Lower lobe of right lung (tissue), 2 donors: ENCODE measurements around the gene TRPV2. TPM values are rescaled to one million over a fixed set of nuclear protein-coding genes. Genes with fewer than 3 reads are reported as not detected.
"Not testable (repeated sequence)": the region's sequence is repeated elsewhere in the genome, so short reads cannot be mapped to it uniquely, and the experiment has no call there.

Source experiments
- ATAC-seq, 2 donors: fragments of 200-7000 bp; cut with Tn5 transposase; one replicate each; pipeline ENCODE4 v1.9.1; 2020 to 2022; ENCODE audit warnings: mild to moderate bottlenecking in 2 of 2, moderate library complexity in 2 of 2
- DNase-seq: peaks from one replicate; pipeline ENCODE4 v3.0.0-alpha.2; 2020
- H3K27ac ChIP-seq: fragments of 200-600 bp; one replicate; pipeline ENCODE4 v1.8.0; 2022
- H3K27me3 ChIP-seq: fragments of 200-600 bp; one replicate; pipeline ENCODE4 v1.8.0; 2022; ENCODE audit warnings: low read depth
- H3K36me3 ChIP-seq: fragments of 200-600 bp; one replicate; pipeline ENCODE4 v1.8.0; 2022; ENCODE audit warnings: mild to moderate bottlenecking
- H3K4me1 ChIP-seq: fragments of 200-600 bp; one replicate; pipeline ENCODE4 v1.8.0; 2022
- H3K4me3 ChIP-seq: fragments of 200-600 bp; one replicate; pipeline ENCODE4 v1.8.0; 2022; ENCODE audit warnings: mild to moderate bottlenecking
- H3K9me3 ChIP-seq: fragments of 200-600 bp; one replicate; pipeline ENCODE4 v1.8.0; 2022
- CTCF ChIP-seq: fragments of 200-600 bp; IDR thresholded peaks from one replicate; pipeline ENCODE4 v1.8.0; 2022; ENCODE audit warnings: antibody characterized with exemption, mild to moderate bottlenecking
- intact Hi-C: fragments of 100-400 bp; cut with DNase I; formaldehyde crosslinking; loops from one replicate; pipeline ENCODE4 v1.11.0; 2022
- total RNA-seq: library from RNA; stranded (reverse); fragmentation: NEBNext Ultra II Directional; extraction: Animal tissue kit (Norgen Biotek cat#: 25700); gene quantifications from one replicate; pipeline ENCODE4 v1.2.1, GENCODE V29; 2021
- donor health status: DM: no; HTN: yes; CAD: no; lungs with severe emphysema.

Gene TRPV2
- total RNA-seq, 1 donor from 2014 or later: 120 TPM

GRCh38 chr17:16438173-16438556 is 22.8 kb downstream of the TRPV2 start:
- ATAC-seq: no peak
- peaks cover 37% of the 10 kb centered on the region for H3K4me1 ChIP-seq
- peaks cover 33% of the 10 kb centered on the region for H3K36me3 ChIP-seq
- no peaks in the 10 kb centered on the region for H3K27me3 ChIP-seq
- peak overlapping the region; percentile 84 for H3K27ac ChIP-seq
- no peak for TF ChIP-seq CTCF
- DNase-seq: no peak
- intact Hi-C loops: no loop called here
- no peaks in the 10 kb centered on the region for H3K9me3 ChIP-seq
- peak overlapping the region; percentile 79 for H3K4me3 ChIP-seq

GRCh38 chr17:16438557-16439302 is 23.4 kb downstream of the TRPV2 start:
- peak; percentile 95 to 96 for ATAC-seq

GRCh38 chr17:16439303-16439791 is 24.0 kb downstream of the TRPV2 start:
- Histone ChIP-seq H3K27me3 (no peaks in the 10 kb centered on the region), H3K4me3 (peak overlapping the region; percentile 79), H3K27ac (peak overlapping the region; percentile 84), H3K36me3 (peaks cover 44% of the 10 kb centered on the region), H3K9me3 (no peaks in the 10 kb centered on the region), H3K4me1 (peaks cover 42% of the 10 kb centered on the region)
- ATAC-seq (peak; percentile 33 to 49), DNase-seq (no peak)
- intact Hi-C loops: no loop called here
- TF ChIP-seq CTCF: no peak

More at GRCh38 chr17:16438557-16439302, 23.4 kb downstream of the TRPV2 start:
- no peaks in the 10 kb centered on the region for H3K9me3 ChIP-seq
- DNase-seq: peak; percentile 95
- H3K27me3 ChIP-seq: no peaks in the 10 kb centered on the region
- no peak for TF ChIP-seq CTCF
- peaks cover 42% of the 10 kb centered on the region for H3K4me1 ChIP-seq
- H3K4me3 ChIP-seq: peak overlapping the region; percentile 79
- peak overlapping the region; percentile 84 for H3K27ac ChIP-seq
- intact Hi-C loops: no loop called here
- peaks cover 38% of the 10 kb centered on the region for H3K36me3 ChIP-seq

GRCh38 chr17:16439811-16440351 is 24.5 kb downstream of the TRPV2 start:
- Histone ChIP-seq H3K9me3 (no peaks in the 10 kb centered on the region), H3K36me3 (peaks cover 50% of the 10 kb centered on the region), H3K27ac (peak overlapping the region; percentile 84), H3K4me1 (peaks cover 42% of the 10 kb centered on the region), H3K4me3 (peak overlapping the region; percentile 79), H3K27me3 (no peaks in the 10 kb centered on the region)
- no peak for TF ChIP-seq CTCF
- intact Hi-C loops: no loop called here
- DNase-seq: no peak
- ATAC-seq: peak in 1 of 2 donors; percentile 24

- DNase-seq, H3K9me3 ChIP-seq, intact Hi-C loops, H3K27me3 ChIP-seq, ATAC-seq: not testable (repeated sequence)
- peaks cover 42% of the 10 kb centered on the region for H3K4me1 ChIP-seq
- peaks cover 52% of the 10 kb centered on the region for H3K36me3 ChIP-seq
- peak overlapping the region; percentile 79 for H3K4me3 ChIP-seq
- H3K27ac ChIP-seq: peak overlapping the region; percentile 84
These were observed 25.0 kb downstream of the TRPV2 start for GRCh38 chr17:16440354-16440753.
